HEK293 (cell line): ENCODE results near the gene GRID2.

Experiments used
- CTCF ChIA-PET: fragments of 350-600 bp; formaldehyde crosslinking; extraction: SDS; loops from one replicate; lab custom pipeline; 2021; ENCODE audit warnings: antibody characterized with exemption; lab: Yijun Ruan, JAX
- POLR2A ChIA-PET: fragments of 300-600 bp; formaldehyde crosslinking; extraction: SDS; loops from one replicate; lab custom pipeline; 2020; ENCODE audit warnings: antibody characterized with exemption, inconsistent platforms; lab: Yijun Ruan, JAX
- H3K27ac ChIP-seq: fragments of 200-500 bp; sonication (Bioruptor generic); 2 replicates; pipeline ENCODE4 v1.5.1; 2014; ENCODE audit warnings: low read depth, low read length, control low read depth, inconsistent platforms; ENCODE audit errors: extremely low read depth
- H3K36me3 ChIP-seq, 2 experiments: fragments of 200-500 bp in 1 of 2; sonication (Bioruptor generic) in 1 of 2; 1 replicate in 1 of 2; 2 replicates in 1 of 2; pipeline ENCODE4 v1.5.1; 2014 to 2017; ENCODE audit warnings: inconsistent platforms in 2 of 2, low read length in 2 of 2; ENCODE audit not compliant: control insufficient read depth in 2 of 2, insufficient read depth in 1 of 2
- H3K4me1 ChIP-seq: fragments of 200-500 bp; sonication (Bioruptor generic); 2 replicates; pipeline ENCODE4 v1.5.1; 2014; ENCODE audit warnings: mild to moderate bottlenecking, low read length, inconsistent platforms; ENCODE audit not compliant: control insufficient read depth, insufficient read depth
- H3K4me3 ChIP-seq: 2 replicates; pipeline ENCODE4 v1.5.1; 2011; ENCODE audit warnings: low read depth, mild to moderate bottlenecking, control low read depth, low read length, moderate library complexity
- H3K9me3 ChIP-seq: fragments of 200-500 bp; sonication (Bioruptor generic); 2 replicates; pipeline ENCODE4 v1.5.1; 2014; ENCODE audit warnings: low read depth, low read length, inconsistent platforms; ENCODE audit not compliant: control insufficient read depth, insufficient read depth
- HOXD13 ChIP-seq: sonication (generic); formaldehyde crosslinking; IDR thresholded peaks from 2 replicates; pipeline ENCODE4 v1.8.0; 2022; ENCODE audit warnings: missing genetic modification reagents, borderline replicate concordance
- KLF7 ChIP-seq: fragments of 450-650 bp; formaldehyde crosslinking; IDR thresholded peaks from 2 replicates; pipeline ENCODE4 v1.5.1; 2016; ENCODE audit warnings: missing biosample characterization, missing genetic modification characterization, borderline replicate concordance
- ZBTB48 ChIP-seq: fragments of 450-650 bp; formaldehyde crosslinking; IDR thresholded peaks from 2 replicates; pipeline ENCODE4 v1.5.1; 2016; ENCODE audit warnings: missing biosample characterization, missing genetic modification characterization
- ZNF23 ChIP-seq: fragments of 450-650 bp; formaldehyde crosslinking; IDR thresholded peaks from 2 replicates; pipeline ENCODE4 v1.5.1; 2016; ENCODE audit warnings: missing biosample characterization, missing genetic modification characterization, borderline replicate concordance
- ZNF266 ChIP-seq: fragments of 450-650 bp; formaldehyde crosslinking; IDR thresholded peaks from 2 replicates; pipeline ENCODE4 v1.5.1; 2016; ENCODE audit warnings: missing biosample characterization, missing genetic modification characterization, low read depth
- ZNF341 ChIP-seq: fragments of 450-650 bp; formaldehyde crosslinking; IDR thresholded peaks from 2 replicates; pipeline ENCODE4; 2016; ENCODE audit warnings: low read depth, missing biosample characterization, missing genetic modification characterization
- ZNF37A ChIP-seq: fragments of 450-650 bp; IDR thresholded peaks from 2 replicates; pipeline ENCODE4 v1.5.1; 2018; ENCODE audit warnings: missing biosample characterization, missing genetic modification characterization
- ZNF530 ChIP-seq: fragments of 450-650 bp; formaldehyde crosslinking; IDR thresholded peaks from 2 replicates; pipeline ENCODE4 v1.5.1; 2016; ENCODE audit warnings: low read depth, missing biosample characterization, missing genetic modification characterization
- ZNF585B ChIP-seq: fragments of 450-650 bp; formaldehyde crosslinking; IDR thresholded peaks from 2 replicates; pipeline ENCODE4 v1.5.1; 2016; ENCODE audit warnings: missing biosample characterization, missing genetic modification characterization
- ZNF626 ChIP-seq: fragments of 450-650 bp; sonication (Bioruptor Pico); formaldehyde crosslinking; IDR thresholded peaks from 2 replicates; pipeline ENCODE4 v1.5.1; 2018; ENCODE audit warnings: missing biosample characterization, missing genetic modification characterization, inconsistent platforms
- ZNF660 ChIP-seq: fragments of 450-650 bp; IDR thresholded peaks from 2 replicates; pipeline ENCODE4 v1.5.1; 2018; ENCODE audit warnings: missing biosample characterization, mild to moderate bottlenecking, missing genetic modification characterization
- ZNF664 ChIP-seq: fragments of 450-650 bp; formaldehyde crosslinking; IDR thresholded peaks from 2 replicates; pipeline ENCODE4 v1.5.1; 2016; ENCODE audit warnings: missing biosample characterization, missing genetic modification characterization
- ZNF776 ChIP-seq: fragments of 450-650 bp; formaldehyde crosslinking; IDR thresholded peaks from 2 replicates; pipeline ENCODE4 v1.5.0; 2017; ENCODE audit warnings: missing biosample characterization, missing genetic modification characterization, borderline replicate concordance
- TF ChIP-seq, protein P1 (sequence below): fragments of 450-650 bp; formaldehyde crosslinking; IDR thresholded peaks from 2 replicates; pipeline ENCODE4 v1.5.1; 2016; ENCODE audit warnings: missing biosample characterization, missing genetic modification characterization
- TF ChIP-seq, protein P2 (sequence below): fragments of 450-650 bp; formaldehyde crosslinking; IDR thresholded peaks from 2 replicates; pipeline ENCODE4 v1.5.1; 2016; ENCODE audit warnings: missing biosample characterization, missing genetic modification characterization
- TF ChIP-seq, protein P3 (sequence below): fragments of 450-650 bp; formaldehyde crosslinking; IDR thresholded peaks from 2 replicates; pipeline ENCODE4 v1.5.1; 2017; ENCODE audit warnings: missing biosample characterization, missing genetic modification characterization
- TF ChIP-seq, protein P4 (sequence below): fragments of 450-650 bp; formaldehyde crosslinking; optimal IDR thresholded peaks from 2 replicates; pipeline ENCODE3; 2016; ENCODE audit warnings: missing biosample characterization, mild to moderate bottlenecking, missing genetic modification characterization
- TF ChIP-seq, protein P5 (sequence below): fragments of 450-650 bp; IDR thresholded peaks from 2 replicates; pipeline ENCODE4 v1.5.1; 2018; ENCODE audit warnings: missing biosample characterization, mild to moderate bottlenecking, missing genetic modification characterization

The GRID2 gene

DNA sequence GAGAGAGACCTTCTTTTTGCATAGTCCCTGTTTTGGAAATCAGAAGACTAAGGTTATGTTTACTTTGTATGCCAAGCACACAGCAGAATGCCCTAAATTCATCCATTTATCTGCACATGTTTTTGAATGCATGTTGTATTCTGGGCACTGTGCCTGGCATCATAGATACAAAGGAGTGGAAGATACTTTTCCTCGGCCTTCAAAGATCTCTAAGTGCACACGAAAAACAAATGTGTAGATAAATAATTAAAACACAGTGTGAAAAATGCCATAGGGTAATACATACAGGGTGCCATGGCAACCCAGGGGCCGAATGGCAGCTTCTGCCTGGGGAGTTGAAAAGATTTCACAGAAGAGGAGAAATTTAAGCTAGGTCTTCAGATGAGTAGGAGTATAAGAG lies 1134.2 kb downstream of the GRID2 start (continued):
- TF ChIP-seq, protein P1, sequence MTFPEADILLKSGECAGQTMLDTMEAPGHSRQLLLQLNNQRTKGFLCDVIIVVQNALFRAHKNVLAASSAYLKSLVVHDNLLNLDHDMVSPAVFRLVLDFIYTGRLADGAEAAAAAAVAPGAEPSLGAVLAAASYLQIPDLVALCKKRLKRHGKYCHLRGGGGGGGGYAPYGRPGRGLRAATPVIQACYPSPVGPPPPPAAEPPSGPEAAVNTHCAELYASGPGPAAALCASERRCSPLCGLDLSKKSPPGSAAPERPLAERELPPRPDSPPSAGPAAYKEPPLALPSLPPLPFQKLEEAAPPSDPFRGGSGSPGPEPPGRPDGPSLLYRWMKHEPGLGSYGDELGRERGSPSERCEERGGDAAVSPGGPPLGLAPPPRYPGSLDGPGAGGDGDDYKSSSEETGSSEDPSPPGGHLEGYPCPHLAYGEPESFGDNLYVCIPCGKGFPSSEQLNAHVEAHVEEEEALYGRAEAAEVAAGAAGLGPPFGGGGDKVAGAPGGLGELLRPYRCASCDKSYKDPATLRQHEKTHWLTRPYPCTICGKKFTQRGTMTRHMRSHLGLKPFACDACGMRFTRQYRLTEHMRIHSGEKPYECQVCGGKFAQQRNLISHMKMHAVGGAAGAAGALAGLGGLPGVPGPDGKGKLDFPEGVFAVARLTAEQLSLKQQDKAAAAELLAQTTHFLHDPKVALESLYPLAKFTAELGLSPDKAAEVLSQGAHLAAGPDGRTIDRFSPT (tag by site-specific recombination), result no peak
- TF ChIP-seq, protein P2, sequence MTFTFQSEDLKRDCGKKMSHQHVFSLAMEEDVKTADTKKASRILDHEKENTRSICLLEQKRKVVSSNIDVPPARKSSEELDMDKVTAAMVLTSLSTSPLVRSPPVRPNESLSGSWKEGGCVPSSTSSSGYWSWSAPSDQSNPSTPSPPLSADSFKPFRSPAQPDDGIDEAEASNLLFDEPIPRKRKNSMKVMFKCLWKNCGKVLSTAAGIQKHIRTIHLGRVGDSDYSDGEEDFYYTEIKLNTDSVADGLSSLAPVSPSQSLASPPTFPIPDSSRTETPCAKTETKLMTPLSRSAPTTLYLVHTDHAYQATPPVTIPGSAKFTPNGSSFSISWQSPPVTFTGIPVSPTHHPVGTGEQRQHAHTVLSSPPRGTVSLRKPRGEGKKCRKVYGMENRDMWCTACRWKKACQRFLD (tag by site-specific recombination), result no peak
- TF ChIP-seq ZNF664, result no peak

DNA sequence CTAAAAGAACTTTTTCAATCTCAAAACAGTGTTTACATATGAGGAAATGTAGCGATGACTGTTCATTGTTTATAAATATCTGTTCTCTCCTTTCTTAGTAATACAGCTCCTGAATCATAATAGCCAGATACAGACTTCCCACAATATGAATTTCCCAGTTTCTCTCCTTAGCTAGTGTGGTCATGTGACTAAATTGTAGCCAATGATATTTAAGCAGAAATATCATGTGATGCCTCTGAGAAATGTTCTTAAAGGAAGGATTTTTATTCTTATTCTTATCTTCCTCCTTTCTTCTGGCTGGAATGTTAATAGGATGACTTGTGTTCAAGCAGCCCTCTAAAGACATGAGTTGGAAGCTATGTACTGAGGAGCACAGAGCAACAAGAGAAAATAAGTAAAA lies 1141.1 kb downstream of the GRID2 start:
- ChIA-PET POLR2A (no interaction called here), CTCF (no interaction called here)
- Histone ChIP-seq H3K4me3 (no peak overlapping the region), H3K9me3 (no peaks in the 10 kb centered on the region), H3K4me1 (no peaks in the 10 kb centered on the region), H3K27ac (no peak overlapping the region), H3K36me3 (no peaks in the 10 kb centered on the region)
- no peak for TF ChIP-seq ZBTB48 (tag by site-specific recombination)
- TF ChIP-seq ZNF660 (tag by site-specific recombination), result no peak
- TF ChIP-seq ZNF266, result no peak
- TF ChIP-seq, protein P3, sequence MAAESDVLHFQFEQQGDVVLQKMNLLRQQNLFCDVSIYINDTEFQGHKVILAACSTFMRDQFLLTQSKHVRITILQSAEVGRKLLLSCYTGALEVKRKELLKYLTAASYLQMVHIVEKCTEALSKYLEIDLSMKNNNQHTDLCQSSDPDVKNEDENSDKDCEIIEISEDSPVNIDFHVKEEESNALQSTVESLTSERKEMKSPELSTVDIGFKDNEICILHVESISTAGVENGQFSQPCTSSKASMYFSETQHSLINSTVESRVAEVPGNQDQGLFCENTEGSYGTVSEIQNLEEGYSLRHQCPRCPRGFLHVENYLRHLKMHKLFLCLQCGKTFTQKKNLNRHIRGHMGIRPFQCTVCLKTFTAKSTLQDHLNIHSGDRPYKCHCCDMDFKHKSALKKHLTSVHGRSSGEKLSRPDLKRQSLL, result no peak
- TF ChIP-seq ZNF585B (tag by site-specific recombination), result no peak
- TF ChIP-seq, protein P4, sequence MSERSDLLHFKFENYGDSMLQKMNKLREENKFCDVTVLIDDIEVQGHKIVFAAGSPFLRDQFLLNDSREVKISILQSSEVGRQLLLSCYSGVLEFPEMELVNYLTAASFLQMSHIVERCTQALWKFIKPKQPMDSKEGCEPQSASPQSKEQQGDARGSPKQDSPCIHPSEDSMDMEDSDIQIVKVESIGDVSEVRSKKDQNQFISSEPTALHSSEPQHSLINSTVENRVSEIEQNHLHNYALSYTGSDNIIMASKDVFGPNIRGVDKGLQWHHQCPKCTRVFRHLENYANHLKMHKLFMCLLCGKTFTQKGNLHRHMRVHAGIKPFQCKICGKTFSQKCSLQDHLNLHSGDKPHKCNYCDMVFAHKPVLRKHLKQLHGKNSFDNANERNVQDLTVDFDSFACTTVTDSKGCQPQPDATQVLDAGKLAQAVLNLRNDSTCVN (tag by site-specific recombination), result no peak
- TF ChIP-seq ZNF23 (tag by site-specific recombination), result no peak
- no peak for TF ChIP-seq ZNF776 (tag by site-specific recombination)
- TF ChIP-seq ZNF341 (tag by site-specific recombination), result no peak
- no peak for TF ChIP-seq HOXD13
- TF ChIP-seq, protein P5, sequence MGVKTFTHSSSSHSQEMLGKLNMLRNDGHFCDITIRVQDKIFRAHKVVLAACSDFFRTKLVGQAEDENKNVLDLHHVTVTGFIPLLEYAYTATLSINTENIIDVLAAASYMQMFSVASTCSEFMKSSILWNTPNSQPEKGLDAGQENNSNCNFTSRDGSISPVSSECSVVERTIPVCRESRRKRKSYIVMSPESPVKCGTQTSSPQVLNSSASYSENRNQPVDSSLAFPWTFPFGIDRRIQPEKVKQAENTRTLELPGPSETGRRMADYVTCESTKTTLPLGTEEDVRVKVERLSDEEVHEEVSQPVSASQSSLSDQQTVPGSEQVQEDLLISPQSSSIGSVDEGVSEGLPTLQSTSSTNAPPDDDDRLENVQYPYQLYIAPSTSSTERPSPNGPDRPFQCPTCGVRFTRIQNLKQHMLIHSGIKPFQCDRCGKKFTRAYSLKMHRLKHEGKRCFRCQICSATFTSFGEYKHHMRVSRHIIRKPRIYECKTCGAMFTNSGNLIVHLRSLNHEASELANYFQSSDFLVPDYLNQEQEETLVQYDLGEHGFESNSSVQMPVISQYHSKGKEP, result no peak
- no peak for TF ChIP-seq KLF7 (tag by site-specific recombination)
- TF ChIP-seq ZNF530 (tag by site-specific recombination), result no peak

DNA sequence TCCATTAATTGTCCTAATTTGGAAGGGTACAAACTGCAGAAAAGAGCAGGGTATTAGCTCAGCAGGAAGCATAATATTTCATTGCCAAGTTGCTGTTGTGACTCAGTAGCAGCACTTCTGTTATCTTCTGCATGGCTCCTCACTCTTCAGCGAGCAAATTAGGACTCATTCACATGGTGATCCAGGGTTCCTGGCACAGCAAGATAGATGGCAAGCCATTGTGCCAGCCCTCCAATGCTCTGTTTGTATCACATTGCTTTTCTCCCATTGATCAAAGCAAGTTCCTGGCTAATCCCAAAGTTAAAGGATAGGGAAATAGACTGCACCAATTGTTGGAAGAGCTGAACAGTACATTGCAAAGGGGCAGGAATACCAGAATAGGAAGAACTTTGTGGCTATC lies 1142.3 kb downstream of the GRID2 start:
- H3K9me3 ChIP-seq, result no peaks in the 10 kb centered on the region
- no peaks in the 10 kb centered on the region for H3K4me1 ChIP-seq
- no peaks in the 10 kb centered on the region for H3K36me3 ChIP-seq
- CTCF ChIA-PET, result no interaction called here
- no peak overlapping the region for H3K27ac ChIP-seq
- no peak for TF ChIP-seq ZNF626 (tag by site-specific recombination)
- no peak for TF ChIP-seq ZNF37A (tag by site-specific recombination)
- no peak overlapping the region for H3K4me3 ChIP-seq
- POLR2A ChIA-PET, result no interaction called here
